H1 (cell line): Measurements from ENCODE around the gene CAP2. TPM values are rescaled to one million over a fixed set of nuclear protein-coding genes. Genes with fewer than 3 reads are reported as not detected.

ENCODE experiments used
- CTCF ChIA-PET: fragments of 300-600 bp; sonication (Branson Sonifier 250); formaldehyde crosslinking; loops from one replicate; lab custom pipeline; 2021; ENCODE audit not compliant: partially characterized antibody; lab: Charles Lee
- POLR2A ChIA-PET: fragments of 300-600 bp; sonication (Branson Sonifier 250); formaldehyde crosslinking; loops from one replicate; lab custom pipeline; 2021; ENCODE audit warnings: inconsistent platforms; ENCODE audit not compliant: partially characterized antibody; lab: Charles Lee
- DNase-seq, 2 experiments: peaks; one replicate each; pipeline versions ENCODE4 v3.0.0 to v3.0.0-alpha.2; 2010 to 2022; ENCODE audit warnings: low spot score in 2 of 2, low read depth in 1 of 2, mixed read lengths in 1 of 2
- FAIRE-seq: peaks from 2 replicates; lab custom pipeline; 2011; peaks lifted over from hg19 to GRCh38; lab: Jason Lieb, UNC
- H2AFZ ChIP-seq: 2 replicates; pipeline ENCODE4 v1.8.1; 2012; ENCODE audit warnings: low read length, inconsistent platforms
- H2AK5ac ChIP-seq: 2 replicates; pipeline ENCODE4 v1.6.1; 2013; ENCODE audit warnings: low read depth, low read length
- H2BK120ac ChIP-seq: replicated peaks from 2 replicates; pipeline ENCODE3; 2013; ENCODE audit warnings: low read depth, low read length, inconsistent platforms
- H2BK12ac ChIP-seq: 2 replicates; pipeline ENCODE4 v1.6.1; 2013; ENCODE audit warnings: low read depth, low read length
- H2BK15ac ChIP-seq: 2 replicates; pipeline ENCODE4 v1.6.1; 2013; ENCODE audit warnings: low read length
- H2BK20ac ChIP-seq: 2 replicates; pipeline ENCODE4 v1.6.1; 2013; ENCODE audit warnings: low read length
- H2BK5ac ChIP-seq: 2 replicates; pipeline ENCODE4 v1.6.1; 2013; ENCODE audit warnings: low read depth, low read length
- H3K14ac ChIP-seq: 2 replicates; pipeline ENCODE4 v1.6.1; 2013; ENCODE audit warnings: inconsistent platforms; ENCODE audit not compliant: insufficient read length
- H3K18ac ChIP-seq: 2 replicates; pipeline ENCODE4 v1.6.1; 2013; ENCODE audit warnings: low read length; ENCODE audit errors: extremely low read depth
- H3K23ac ChIP-seq: 2 replicates; pipeline ENCODE4 v1.6.1; 2013; ENCODE audit warnings: inconsistent platforms; ENCODE audit not compliant: insufficient read length
- H3K23me2 ChIP-seq: 2 replicates; pipeline ENCODE4 v1.6.1; 2013; ENCODE audit warnings: low read depth, low read length
- H3K27ac ChIP-seq: 2 replicates; pipeline ENCODE4 v1.6.1; 2011; ENCODE audit warnings: low read depth, low read length, inconsistent platforms
- H3K27me3 ChIP-seq, 4 experiments: replicated peaks in 1 of 4; 1 replicate in 1 of 4; 2 replicates in 3 of 4; pipeline versions ENCODE4 v1.6.1 to v1.8.1; 2011 to 2013; ENCODE audit warnings: low read length in 3 of 4, mild to moderate bottlenecking in 3 of 4, inconsistent platforms in 2 of 4, mixed read lengths in 2 of 4, moderate library complexity in 1 of 4; ENCODE audit not compliant: control insufficient read depth in 3 of 4, insufficient read depth in 3 of 4; ENCODE audit errors: extremely low read depth in 1 of 4
- H3K36me3 ChIP-seq, 4 experiments: 2 replicates each; pipeline versions ENCODE4 v1.6.1 to v1.8.1; 2011 to 2013; ENCODE audit warnings: mild to moderate bottlenecking in 4 of 4, low read length in 3 of 4, moderate library complexity in 2 of 4, control low read depth in 1 of 4, inconsistent platforms in 1 of 4; ENCODE audit not compliant: insufficient read depth in 4 of 4, control insufficient read depth in 2 of 4
- H3K4ac ChIP-seq: replicated peaks from 2 replicates; pipeline ENCODE3; 2013; ENCODE audit warnings: low read length, low read depth, mixed read lengths, inconsistent platforms; ENCODE audit not compliant: insufficient read length
- H3K4me1 ChIP-seq, 4 experiments: replicated peaks in 1 of 4; 1 replicate in 1 of 4; 2 replicates in 3 of 4; pipeline versions ENCODE4 v1.6.1 to v1.8.1; 2011 to 2013; ENCODE audit warnings: low read length in 3 of 4, inconsistent platforms in 2 of 4, mixed read lengths in 1 of 4; ENCODE audit not compliant: insufficient read depth in 4 of 4, control insufficient read depth in 3 of 4
- H3K4me2 ChIP-seq, 2 experiments: 2 replicates each; pipeline versions ENCODE4 v1.6.1 to v1.8.1; 2011 to 2013; ENCODE audit warnings: low read depth in 2 of 2, low read length in 2 of 2, control low read depth in 1 of 2, inconsistent platforms in 1 of 2, mild to moderate bottlenecking in 1 of 2; ENCODE audit not compliant: insufficient read depth in 1 of 2
- H3K4me3 ChIP-seq, 4 experiments: fragments of 200-600, 300-600 bp in 1 of 4; sonication (generic), shearing (Covaris generic), sonication (Bioruptor Twin) in 1 of 4; 2 replicates each; pipeline versions ENCODE4 v1.5.1 to v1.8.1; 2011 to 2016; ENCODE audit warnings: low read length in 4 of 4, low read depth in 3 of 4, control low read depth in 2 of 4, inconsistent platforms in 2 of 4, mild to moderate bottlenecking in 2 of 4, mixed read lengths in 1 of 4, moderate library complexity in 1 of 4; ENCODE audit not compliant: insufficient read depth in 2 of 4; ENCODE audit errors: extremely low read depth in 1 of 4
- H3K56ac ChIP-seq: replicated peaks from 2 replicates; pipeline ENCODE3; 2013; ENCODE audit warnings: low read depth, mild to moderate bottlenecking, mixed read lengths, low read length, inconsistent platforms; ENCODE audit not compliant: insufficient read length
- H3K79me1 ChIP-seq: 2 replicates; pipeline ENCODE4 v1.6.1; 2013; ENCODE audit warnings: low read depth, low read length, control low read depth
- H3K79me2 ChIP-seq, 2 experiments: 2 replicates each; pipeline versions ENCODE4 v1.6.1 to v1.8.1; 2012 to 2013; ENCODE audit warnings: low read length in 2 of 2, mild to moderate bottlenecking in 2 of 2, inconsistent platforms in 1 of 2; ENCODE audit not compliant: insufficient read depth in 2 of 2, control insufficient read depth in 1 of 2
- H3K9ac ChIP-seq, 4 experiments: replicated peaks in 1 of 4; 1 replicate in 1 of 4; 2 replicates in 3 of 4; pipeline versions ENCODE4 v1.6.1 to v1.8.1; 2011 to 2013; ENCODE audit warnings: low read depth in 3 of 4, low read length in 3 of 4, control low read depth in 2 of 4, mild to moderate bottlenecking in 2 of 4, moderate library complexity in 2 of 4, inconsistent platforms in 1 of 4; ENCODE audit errors: extremely low read depth in 1 of 4
- H3K9me3 ChIP-seq, 2 experiments: 2 replicates each; pipeline versions ENCODE4 v1.6.1 to v1.8.1; 2012 to 2013; ENCODE audit warnings: mild to moderate bottlenecking in 2 of 2, moderate library complexity in 2 of 2, control low read depth in 1 of 2, inconsistent platforms in 1 of 2, low read depth in 1 of 2, low read length in 1 of 2, mixed read lengths in 1 of 2; ENCODE audit not compliant: insufficient read depth in 2 of 2
- H4K20me1 ChIP-seq, 2 experiments: replicated peaks in 1 of 2; 2 replicates each; pipeline versions ENCODE3 to v1.8.1; 2011 to 2013; ENCODE audit warnings: inconsistent platforms in 2 of 2, low read length in 2 of 2, mild to moderate bottlenecking in 1 of 2; ENCODE audit not compliant: insufficient read depth in 2 of 2, control insufficient read depth in 1 of 2
- H4K5ac ChIP-seq: 2 replicates; pipeline ENCODE4 v1.6.1; 2013; ENCODE audit warnings: low read length, low read depth, mixed read lengths, inconsistent platforms; ENCODE audit not compliant: insufficient read length
- H4K8ac ChIP-seq: 2 replicates; pipeline ENCODE4 v1.8.0; 2013; ENCODE audit warnings: mild to moderate bottlenecking, moderate library complexity, low read length, inconsistent platforms; ENCODE audit not compliant: insufficient read depth; ENCODE audit errors: extremely low read depth
- H4K91ac ChIP-seq: replicated peaks from 2 replicates; pipeline ENCODE3; 2013; ENCODE audit warnings: low read length, mixed read lengths, inconsistent platforms; ENCODE audit not compliant: insufficient read length
- EZH2 ChIP-seq: fragments of 200-600 bp; sonication (generic); IDR thresholded peaks from 2 replicates; pipeline ENCODE4 v1.7.1; 2012; ENCODE audit warnings: low read depth, mild to moderate bottlenecking, moderate library complexity, low read length, inconsistent platforms; ENCODE audit not compliant: severe bottlenecking
- POLR2A ChIP-seq, 2 experiments: IDR thresholded peaks; 1 replicate in 1 of 2; 2 replicates in 1 of 2; pipeline ENCODE4 v1.6.1; 2011; ENCODE audit warnings: low read depth in 2 of 2, low read length in 2 of 2, mild to moderate bottlenecking in 2 of 2; ENCODE audit errors: control extremely low read depth in 1 of 2
- WGBS, 2 experiments: shearing (Covaris generic) in 1 of 2; methylation state at CpG; one replicate each; pipeline versions ENCODE4 v1.1.6 to v1.1.7; 2013 to 2015; ENCODE audit warnings: low lambda C conversion rate in 2 of 2, mixed read lengths in 2 of 2, inconsistent platforms in 1 of 2, low coverage in 1 of 2, missing lambda C conversion rate in 1 of 2; ENCODE audit not compliant: insufficient replicate concordance in 2 of 2, insufficient coverage in 1 of 2, insufficient read length in 1 of 2; ENCODE audit errors: extremely low coverage in 1 of 2, missing lambda C conversion rate in 1 of 2; 5-methylcytosine and 5-hydroxymethylcytosine counted together
- polyA plus RNA-seq, 7 experiments: library from polyadenylated mRNA; depleted of rRNA in 3 of 7; stranded (reverse) in 5 of 7; unstranded in 2 of 7; fragments of >200 nt in 5 of 7; fragments of 200-250 nt in 2 of 7; gene quantifications; 1 replicate in 5 of 7; 2 replicates in 1 of 7; 4 replicates in 1 of 7; pipeline versions ENCODE4 v1.2.1 to v1.2.3, GENCODE V29; 2011 to 2013; ENCODE audit warnings: missing spikeins in 2 of 7, mixed read lengths in 2 of 7
- total RNA-seq: library from RNA; stranded (reverse); fragmentation: NEBNext Ultra II Directional; extraction: Animal tissue kit (Norgen Biotek cat#: 25700); gene quantifications from 2 replicates; pipeline ENCODE4 v1.2.1, GENCODE V29; 2021

Gene CAP2
- total and polyA plus RNA-seq, 2 of the 8 experiments (the other 6 are each of a cell fraction or from before 2014, with no cell fraction given), result 7.2 to 10.0 TPM

- POLR2A ChIA-PET, result no interaction called here
- no peak for FAIRE-seq
- H4K5ac ChIP-seq, result no peak overlapping the region
- H2BK120ac ChIP-seq, result no peak overlapping the region
- no peaks in the 10 kb centered on the region for H4K20me1 ChIP-seq
- no peak overlapping the region for H2AK5ac ChIP-seq
- H2BK20ac ChIP-seq, result no peak overlapping the region
- 95% methylated on average over 5 of the region's 5 CpGs; no CpG with 5 or more reads in 1 of the 2 experiments for WGBS, 2 experiments
- H2AFZ ChIP-seq, result no peak overlapping the region
- H3K4me1 ChIP-seq, result no peaks in the 10 kb centered on the region
- no peak overlapping the region for H3K9ac ChIP-seq
- H3K9me3 ChIP-seq, result no peaks in the 10 kb centered on the region
- H3K79me2 ChIP-seq, result no peaks in the 10 kb centered on the region
- no peak overlapping the region for H4K91ac ChIP-seq
- H3K4me2 ChIP-seq, result no peak overlapping the region
- H2BK15ac ChIP-seq, result no peak overlapping the region
- H2BK5ac ChIP-seq, result no peak overlapping the region
- no peaks in the 10 kb centered on the region for H3K79me1 ChIP-seq
- no peak overlapping the region for H3K56ac ChIP-seq
- H3K27ac ChIP-seq, result no peak overlapping the region
- no peaks in the 10 kb centered on the region; a peak in 1 of 8 replicates for H3K36me3 ChIP-seq
- TF ChIP-seq EZH2, result no peak
- no peak for TF ChIP-seq POLR2A (IDR thresholded peaks at IDR 0.05; ENCODE audit: control extremely low read depth in 1 of 2, low read depth in 2 of 2, low read length in 2 of 2)
- H3K23me2 ChIP-seq, result no peaks in the 10 kb centered on the region
- no peak overlapping the region for H2BK12ac ChIP-seq
- no peak overlapping the region for H3K18ac ChIP-seq
- CTCF ChIA-PET, result interaction anchor here (0.8 to 3.4 kb wide), 2 partner anchors 14 to 15 kb away, joined by 3 to 17 read pairs; no protein-coding TSS in a partner anchor
- H4K8ac ChIP-seq, result no peak overlapping the region
- H3K14ac ChIP-seq, result no peak overlapping the region
- H3K4me3 ChIP-seq, result no peak overlapping the region
- H3K23ac ChIP-seq, result no peak overlapping the region
- no peak overlapping the region for H3K4ac ChIP-seq
- H3K27me3 ChIP-seq, result no peaks in the 10 kb centered on the region
- no peak for DNase-seq
Measured at GRCh38 chr6:17519120-17519519, 125.7 kb downstream of the CAP2 start.
